Endothelial cell of umbilical vein (primary cell): ENCODE measurements around the gene HDAC4. TPM values are rescaled to one million over a fixed set of nuclear protein-coding genes. Genes with fewer than 3 reads are reported as not detected.

Experiments
- BruUV-seq: library from RNA; stranded (reverse); fragments of 400-500 nt; replicated peaks from 2 replicates; lab custom pipeline; 2021; lab: Mats Ljungman, UMichigan
- CTCF ChIA-PET: fragments of 300-600, 350-600 bp; sonication (Branson Sonifier 250); formaldehyde crosslinking; loops from one replicate; lab custom pipeline; 2021; ENCODE audit warnings: antibody characterized with exemption, inconsistent platforms; lab: Charles Lee
- POLR2A ChIA-PET: fragments of 300-600, 350-600 bp; sonication (Branson Sonifier 250); formaldehyde crosslinking; loops from one replicate; lab custom pipeline; 2021; ENCODE audit warnings: antibody characterized with exemption, inconsistent platforms; lab: Charles Lee
- DNase-seq: peaks from one replicate; pipeline ENCODE4 v3.0.0-alpha.2; 2011; ENCODE audit warnings: low read depth, low spot score
- FAIRE-seq: peaks from 2 replicates; lab custom pipeline; 2011; peaks lifted over from hg19 to GRCh38; lab: Jason Lieb, UNC
- H2AFZ ChIP-seq: 2 replicates; pipeline ENCODE4 v1.6.0; 2012; ENCODE audit warnings: low read depth, low read length, control low read depth, inconsistent platforms
- H3K27ac ChIP-seq: 2 replicates; pipeline ENCODE4 v1.5.1; 2011; ENCODE audit warnings: low read depth, mild to moderate bottlenecking, control low read depth, low read length, moderate library complexity; ENCODE audit not compliant: insufficient read depth
- H3K27me3 ChIP-seq, 2 experiments: 2 replicates each; pipeline versions ENCODE4 v1.6.0 to v1.6.1; 2011; ENCODE audit warnings: low read length in 2 of 2, mixed read lengths in 1 of 2; ENCODE audit not compliant: control insufficient read depth in 2 of 2, insufficient read depth in 2 of 2
- H3K36me3 ChIP-seq, 2 experiments: 2 replicates in 1 of 2; 3 replicates in 1 of 2; pipeline ENCODE4 v1.5.1; 2011; ENCODE audit warnings: low read length in 2 of 2, mild to moderate bottlenecking in 1 of 2, moderate library complexity in 1 of 2; ENCODE audit not compliant: control insufficient read depth in 2 of 2, insufficient read depth in 2 of 2; ENCODE audit errors: extremely low read depth in 1 of 2
- H3K4me1 ChIP-seq: 3 replicates; pipeline ENCODE4 v1.5.1; 2011; ENCODE audit warnings: mild to moderate bottlenecking, low read length; ENCODE audit not compliant: control insufficient read depth, insufficient read depth; ENCODE audit errors: extremely low read depth
- H3K4me2 ChIP-seq: 2 replicates; pipeline ENCODE4 v1.6.1; 2011; ENCODE audit warnings: low read length, control low read depth, mixed read lengths; ENCODE audit not compliant: insufficient read depth
- H3K4me3 ChIP-seq, 3 experiments: fragments of 200-600 bp in 1 of 3; sonication (generic), shearing (Covaris generic) in 1 of 3; replicated peaks in 1 of 3; 2 replicates each; pipeline ENCODE4 v1.5.1; 2011 to 2016; ENCODE audit warnings: control low read depth in 3 of 3, low read length in 3 of 3, mild to moderate bottlenecking in 2 of 3, inconsistent platforms in 1 of 3, low read depth in 1 of 3, moderate library complexity in 1 of 3; ENCODE audit not compliant: insufficient read depth in 1 of 3
- H3K79me2 ChIP-seq: 2 replicates; pipeline ENCODE4 v1.6.0; 2012; ENCODE audit warnings: low read length, inconsistent platforms; ENCODE audit not compliant: control insufficient read depth, insufficient read depth
- H3K9ac ChIP-seq: replicated peaks from 2 replicates; pipeline ENCODE3; 2011; ENCODE audit warnings: low read length, control low read depth; ENCODE audit not compliant: insufficient read depth; ENCODE audit errors: extremely low read depth
- H3K9me1 ChIP-seq: replicated peaks from 3 replicates; pipeline ENCODE4 v1.6.0; 2011; ENCODE audit warnings: mild to moderate bottlenecking, low read length; ENCODE audit not compliant: control insufficient read depth, insufficient read depth; ENCODE audit errors: extremely low read depth
- H3K9me3 ChIP-seq: replicated peaks from 2 replicates; pipeline ENCODE4 v1.5.1; 2012; ENCODE audit warnings: low read length, inconsistent platforms; ENCODE audit not compliant: control insufficient read depth, insufficient read depth
- H4K20me1 ChIP-seq: replicated peaks from 2 replicates; pipeline ENCODE3; 2011; ENCODE audit warnings: mild to moderate bottlenecking, low read length; ENCODE audit not compliant: control insufficient read depth, insufficient read depth; ENCODE audit errors: extremely low read depth
- EZH2 ChIP-seq: IDR thresholded peaks from 2 replicates; pipeline ENCODE4 v1.6.1; 2012; ENCODE audit warnings: borderline replicate concordance, low read depth, mild to moderate bottlenecking, moderate library complexity, low read length, inconsistent platforms; ENCODE audit not compliant: severe bottlenecking
- FOS ChIP-seq: IDR thresholded peaks from 2 replicates; pipeline ENCODE4 v1.6.1; 2011; ENCODE audit warnings: mild to moderate bottlenecking, low read length, moderate library complexity, borderline replicate concordance; ENCODE audit not compliant: insufficient read depth
- GATA2 ChIP-seq: IDR thresholded peaks from 2 replicates; pipeline ENCODE4 v1.7.0; 2011; ENCODE audit warnings: low read depth, mild to moderate bottlenecking, moderate library complexity, mixed read lengths, low read length; ENCODE audit not compliant: insufficient read length, insufficient read depth
- JUN ChIP-seq: IDR thresholded peaks from 2 replicates; pipeline ENCODE4 v1.6.1; 2011; ENCODE audit warnings: borderline replicate concordance, low read depth; ENCODE audit not compliant: insufficient read length, insufficient read depth
- MAX ChIP-seq: IDR thresholded peaks from 2 replicates; pipeline ENCODE4 v1.6.1; 2011; ENCODE audit not compliant: insufficient read depth, insufficient read length
- MYC ChIP-seq: IDR thresholded peaks from one replicate; pipeline ENCODE4 v1.6.1; 2011; ENCODE audit warnings: mild to moderate bottlenecking, low read depth, low read length
- POLR2A ChIP-seq: IDR thresholded peaks from 2 replicates; pipeline ENCODE4 v1.6.1; 2012; ENCODE audit warnings: low read depth, mild to moderate bottlenecking, control low read depth, low read length
- POLR2AphosphoS5 ChIP-seq: IDR thresholded peaks from 2 replicates; pipeline ENCODE4 v1.6.1; 2012; ENCODE audit warnings: low read depth, mild to moderate bottlenecking, control low read depth, low read length, moderate library complexity; ENCODE audit not compliant: insufficient read depth
- dilution Hi-C: fragments of 300-500 bp; cut with MboI; formaldehyde crosslinking; loops from one replicate; pipeline ENCODE4 v1.15.0; 2019; ENCODE audit warnings: low sequenced_read_pairs; ENCODE audit not compliant: extremely low pct_ligation_motif_present
- intact Hi-C: fragments of 100-400 bp; cut with micrococcal nuclease; formaldehyde crosslinking; loops from one replicate; pipeline ENCODE4 v1.10.0; 2022
- polyA plus RNA-seq, 4 experiments: library from polyadenylated mRNA; depleted of rRNA in 3 of 4; stranded (reverse) in 3 of 4; unstranded in 1 of 4; fragments of >200 nt; gene quantifications; 2 replicates each; pipeline versions ENCODE4 v1.2.1 to v1.2.3, GENCODE V29; 2011 to 2012; ENCODE audit warnings: missing spikeins in 1 of 4
- total RNA-seq: library from RNA; stranded (reverse); gene quantifications from 2 replicates; pipeline ENCODE4 v1.2.3, GENCODE V29; 2021

The HDAC4 gene
- total and polyA plus RNA-seq, 2 donors (not counting 3 experiments of a cell fraction or from before 2014, with no cell fraction given), result 13.4 to 33.0 TPM

DNA sequence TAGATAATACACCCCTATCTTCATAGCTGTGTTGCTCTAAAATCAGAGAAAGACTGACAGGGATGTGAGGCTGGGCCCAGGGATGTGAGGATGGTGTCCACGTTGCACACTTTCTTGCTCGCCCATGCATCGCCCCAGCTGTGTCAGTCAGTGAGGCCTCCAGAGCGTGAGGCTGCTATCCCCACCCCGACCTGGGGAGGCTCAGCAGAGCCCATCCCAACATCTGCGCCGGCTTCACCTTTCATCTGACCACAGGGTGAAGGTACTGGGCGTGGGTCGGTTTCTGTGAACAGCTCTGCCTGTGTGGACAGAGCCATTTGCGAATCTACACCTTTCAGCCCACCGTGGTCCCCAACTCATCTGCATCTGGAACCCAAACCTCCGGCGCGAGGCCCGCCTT, 255.7 kb downstream of the HDAC4 start:
- FAIRE-seq, result no peak
- no TSS peak for BruUV-seq
- CTCF ChIA-PET, result interaction anchor here (1.5 to 1.6 kb wide), 2 partner anchors 174 to 254 kb away, joined by 3 to 4 read pairs; no protein-coding TSS in a partner anchor

GRCh38 chr2:239144713-239144999, 256.2 kb downstream of the HDAC4 start:
- H3K79me2 ChIP-seq, result no peaks in the 10 kb centered on the region
- ChIA-PET POLR2A (no interaction called here), CTCF (interaction anchor here (0.7 to 1.6 kb wide), 12 partner anchors 10 to 1001 kb away, joined by 3 to 8 read pairs (median 4); partner anchors contain the start of gene HDAC4)
- H3K4me2 ChIP-seq, result no peak overlapping the region
- no peaks in the 10 kb centered on the region for H3K27me3 ChIP-seq
- no peak for TF ChIP-seq MYC
- no peak for TF ChIP-seq GATA2
- TF ChIP-seq POLR2AphosphoS5, result no peak
- no peak for TF ChIP-seq JUN
- no peak for TF ChIP-seq POLR2A
- TF ChIP-seq EZH2, result no peak
- H3K4me3 ChIP-seq, result no peak overlapping the region
- no peaks in the 10 kb centered on the region for H3K9me3 ChIP-seq
- FAIRE-seq (no peak), DNase-seq (no peak)
- no peaks in the 10 kb centered on the region for H3K36me3 ChIP-seq
- no peak overlapping the region for H2AFZ ChIP-seq
- no peaks in the 10 kb centered on the region for H3K4me1 ChIP-seq
- H3K9ac ChIP-seq, result no peak overlapping the region
- intact Hi-C loops, result loop anchor here (1.0 to 5.0 kb wide), 4 partner anchors 257 to 998 kb away; partner anchors contain the start of genes HDAC4 and OTOS
- dilution Hi-C loops, result no loop called here
- H3K27ac ChIP-seq, result no peak overlapping the region
- H3K9me1 ChIP-seq, result no peaks in the 10 kb centered on the region
- H4K20me1 ChIP-seq, result no peaks in the 10 kb centered on the region
- BruUV-seq, result no TSS peak

More for the DNA sequence above, 255.7 kb downstream of the HDAC4 start:
- H3K4me2 ChIP-seq, result no peak overlapping the region
- no peak for DNase-seq
- H2AFZ ChIP-seq, result no peak overlapping the region
- no peaks in the 10 kb centered on the region for H3K9me1 ChIP-seq
- H3K4me3 ChIP-seq, result no peak overlapping the region
- no peaks in the 10 kb centered on the region for H3K36me3 ChIP-seq
- POLR2A ChIA-PET, result no interaction called here
- no peaks in the 10 kb centered on the region for H3K79me2 ChIP-seq
- intact Hi-C loops, result loop anchor here (2.0 kb wide), 1 partner anchor 846 kb away; no protein-coding TSS in a partner anchor
- no peaks in the 10 kb centered on the region for H4K20me1 ChIP-seq
- H3K9me3 ChIP-seq, result no peaks in the 10 kb centered on the region
- H3K27ac ChIP-seq, result no peak overlapping the region
- no peaks in the 10 kb centered on the region for H3K27me3 ChIP-seq
- dilution Hi-C loops, result no loop called here
- no peak overlapping the region for H3K9ac ChIP-seq
- TF ChIP-seq POLR2A, result no peak
- no peak for TF ChIP-seq POLR2AphosphoS5
- TF ChIP-seq MAX, result no peak
- no peak for TF ChIP-seq MYC
- no peak for TF ChIP-seq EZH2
- TF ChIP-seq FOS, result no peak
- TF ChIP-seq JUN, result no peak
- no peaks in the 10 kb centered on the region for H3K4me1 ChIP-seq
